Measurements from ENCODE around the gene CCDC32.

The CCDC32 gene

DNA sequence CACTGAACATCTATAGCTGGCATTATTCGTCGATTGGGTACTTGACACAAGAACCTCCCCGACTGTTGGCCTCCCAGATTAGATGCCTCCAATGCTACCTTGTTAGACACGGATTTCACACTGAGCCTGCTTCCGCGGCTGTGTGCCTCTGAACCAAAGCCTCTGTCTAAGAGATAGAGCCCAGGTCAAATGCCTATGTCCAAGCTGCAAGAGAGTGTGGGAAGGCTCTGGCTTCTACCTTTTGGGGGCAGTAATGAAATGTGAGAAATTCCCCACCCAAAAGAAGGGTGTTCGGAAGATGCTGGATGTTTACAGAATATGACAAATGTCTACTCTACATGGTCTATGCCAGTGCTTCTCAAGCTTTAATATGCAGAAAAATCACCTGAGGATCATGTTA lies 2.3 kb upstream of the CCDC32 start:
- no peak overlapping the region for H3K4me3 ChIP-seq (ENCODE audit: low read depth, low read length)

DNA sequence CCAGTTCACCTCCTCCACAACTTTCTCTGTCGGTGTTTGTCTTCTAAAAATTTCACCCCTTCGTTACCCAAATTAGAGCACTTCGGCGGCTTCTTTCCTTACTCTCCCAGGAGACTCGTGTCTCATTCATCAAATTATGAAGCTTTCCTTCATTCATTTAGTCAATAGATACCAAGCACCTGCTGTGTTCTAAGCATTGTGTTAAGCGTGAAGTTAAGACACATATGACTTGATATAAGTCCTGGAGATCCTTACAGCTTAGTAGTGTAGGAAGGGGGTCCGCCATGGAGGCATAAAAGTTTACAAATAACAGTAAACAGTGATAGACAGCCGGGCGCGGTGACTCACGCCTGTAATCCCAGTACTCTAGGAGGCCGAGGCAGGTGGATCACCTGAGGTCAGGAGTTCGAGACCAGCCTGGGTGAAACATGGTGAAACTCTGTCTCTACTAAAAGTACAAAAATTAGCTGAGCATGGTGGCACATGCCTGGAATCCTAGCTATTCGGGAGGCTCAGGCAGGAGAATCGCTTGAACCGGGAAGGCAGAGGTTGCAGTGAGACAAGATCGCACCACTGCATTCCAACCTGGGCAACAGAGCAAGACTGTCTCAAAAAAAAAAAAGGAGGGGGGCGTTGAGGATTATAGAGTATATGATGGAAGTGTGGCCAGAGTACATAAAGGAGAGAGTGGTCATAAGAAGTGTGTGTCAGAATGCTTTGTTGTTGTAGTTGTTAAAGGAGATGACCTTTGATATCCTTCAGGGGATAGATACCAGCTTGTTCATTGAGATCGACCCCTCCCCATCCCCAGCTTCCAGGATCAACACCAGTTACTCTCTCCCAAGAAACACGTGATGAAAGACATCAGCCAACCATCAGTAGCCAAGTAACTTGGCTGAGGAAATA lies 744 bp upstream of the CCDC32 start:
- H3K4me3 ChIP-seq (ENCODE audit: low read depth, low read length) = no peak overlapping the region

DNA sequence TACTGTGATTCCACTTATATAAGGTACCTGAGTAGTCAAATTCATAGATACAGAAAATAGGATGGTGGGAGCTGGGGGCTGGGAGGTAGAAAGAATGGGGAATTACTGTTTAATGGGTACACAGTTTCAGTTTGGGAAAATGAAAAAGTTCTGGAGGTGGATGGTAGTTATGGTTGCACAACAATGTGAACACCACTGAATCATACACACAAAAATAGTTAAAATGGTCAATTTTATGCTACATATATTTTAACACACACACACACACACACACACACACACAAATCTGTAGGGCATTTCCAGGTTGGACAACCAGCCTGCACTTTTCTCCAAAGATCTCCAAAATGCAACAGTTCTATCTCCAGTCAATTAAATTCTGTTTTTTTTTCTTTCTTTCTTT lies 1.4 kb downstream of the CCDC32 start:
- no peak overlapping the region for H3K4me3 ChIP-seq (ENCODE audit: low read depth, low read length)

DNA sequence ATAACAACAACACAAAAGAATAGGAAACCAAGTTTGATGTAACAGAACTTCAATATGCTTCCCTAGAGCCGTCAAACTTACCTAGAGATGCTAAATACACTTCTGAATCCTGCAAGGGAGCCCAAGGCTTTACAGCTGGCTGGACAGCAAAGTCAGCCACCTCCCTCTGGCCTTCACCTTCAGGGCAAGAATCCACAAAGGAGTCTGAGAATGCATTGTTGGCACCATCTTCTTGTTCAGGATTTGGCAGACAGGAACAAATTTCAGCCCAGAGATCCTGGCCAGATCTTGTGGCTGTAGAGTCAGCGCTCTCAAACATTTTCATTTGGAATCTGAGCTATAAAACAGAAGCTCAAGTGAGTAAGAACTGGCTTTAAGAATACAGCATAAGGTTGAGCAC lies 2.2 kb downstream of the CCDC32 start:
- no peak overlapping the region for H3K4me3 ChIP-seq (ENCODE audit: low read depth, low read length)

DNA sequence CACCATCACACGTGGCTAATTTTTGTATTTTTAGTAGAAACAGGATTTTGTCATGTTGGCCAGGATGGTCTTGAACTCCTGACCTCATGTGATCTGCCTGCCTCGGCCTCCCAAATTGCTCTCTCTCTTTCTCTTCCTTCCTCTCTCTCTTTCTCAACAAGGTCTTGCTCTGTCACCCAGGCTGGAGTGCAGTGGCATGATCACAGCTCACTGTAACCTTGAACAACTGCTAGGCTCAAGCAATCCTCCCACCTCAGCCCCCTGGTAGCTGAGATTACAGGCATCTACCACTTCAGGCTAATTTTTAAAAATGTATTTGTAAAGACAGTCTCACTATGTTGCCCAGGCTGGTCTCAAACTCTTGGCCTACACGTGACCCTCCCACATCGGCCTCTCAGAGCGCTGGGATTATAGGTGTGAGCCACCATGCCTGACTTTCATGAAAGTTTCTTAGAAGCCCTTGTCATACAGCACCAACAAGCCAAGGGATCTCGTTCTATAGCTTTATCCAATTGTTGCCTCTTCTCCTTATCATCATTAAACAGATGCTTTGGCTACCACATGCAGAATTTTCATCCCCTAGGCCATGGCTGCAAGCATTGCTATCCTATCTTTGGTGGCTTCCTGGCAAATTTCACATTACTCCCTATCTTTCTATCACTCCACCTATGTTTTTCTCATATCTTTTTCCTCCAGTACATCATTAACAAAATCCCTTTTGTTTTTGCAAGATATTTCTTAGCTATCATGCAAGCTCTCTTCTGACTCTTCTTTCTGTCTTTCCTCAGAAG lies 5.7 kb downstream of the CCDC32 start:
- H3K4me3 ChIP-seq (ENCODE audit: low read depth, low read length) = no peak overlapping the region

DNA sequence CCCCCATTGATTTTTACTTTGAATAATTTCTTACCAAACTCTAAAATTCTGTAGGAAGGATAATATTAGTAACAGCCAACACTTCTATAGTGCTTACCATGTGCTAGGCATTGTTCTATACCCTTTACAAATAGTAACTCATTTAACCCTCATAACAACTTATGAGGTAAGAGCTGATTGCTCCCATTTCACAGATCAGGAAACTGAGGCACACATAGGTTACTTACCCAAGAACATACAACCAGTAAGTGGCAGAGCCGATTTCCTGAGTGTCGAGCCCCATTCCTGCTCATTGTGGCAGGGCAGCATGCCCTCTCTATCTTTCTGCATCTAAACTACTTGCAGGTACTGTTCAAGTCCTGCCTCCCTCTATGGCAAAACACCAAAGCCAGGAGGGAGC lies 9.0 kb downstream of the CCDC32 start:
- no peak overlapping the region for H3K4me3 ChIP-seq (ENCODE audit: low read depth, low read length)

DNA sequence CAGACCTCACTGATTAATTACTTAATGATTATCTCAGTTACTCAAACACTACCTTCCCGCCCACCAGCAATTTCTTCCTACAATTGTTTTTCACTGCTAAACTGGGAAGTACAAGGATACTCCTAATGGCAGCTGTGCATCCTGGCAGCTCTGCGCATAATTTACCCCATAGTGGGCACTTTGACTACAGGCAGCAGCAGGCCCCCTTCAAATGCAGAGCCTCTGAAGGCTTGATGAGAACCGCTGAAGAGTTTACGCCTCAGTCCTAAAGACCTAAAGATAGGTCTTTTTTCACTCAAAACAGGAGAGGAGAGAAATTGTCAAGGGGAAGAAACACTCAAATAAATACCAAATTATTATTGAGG lies 10.7 kb downstream of the CCDC32 start:
- no peak overlapping the region for H3K4me3 ChIP-seq (ENCODE audit: low read depth, low read length)

DNA sequence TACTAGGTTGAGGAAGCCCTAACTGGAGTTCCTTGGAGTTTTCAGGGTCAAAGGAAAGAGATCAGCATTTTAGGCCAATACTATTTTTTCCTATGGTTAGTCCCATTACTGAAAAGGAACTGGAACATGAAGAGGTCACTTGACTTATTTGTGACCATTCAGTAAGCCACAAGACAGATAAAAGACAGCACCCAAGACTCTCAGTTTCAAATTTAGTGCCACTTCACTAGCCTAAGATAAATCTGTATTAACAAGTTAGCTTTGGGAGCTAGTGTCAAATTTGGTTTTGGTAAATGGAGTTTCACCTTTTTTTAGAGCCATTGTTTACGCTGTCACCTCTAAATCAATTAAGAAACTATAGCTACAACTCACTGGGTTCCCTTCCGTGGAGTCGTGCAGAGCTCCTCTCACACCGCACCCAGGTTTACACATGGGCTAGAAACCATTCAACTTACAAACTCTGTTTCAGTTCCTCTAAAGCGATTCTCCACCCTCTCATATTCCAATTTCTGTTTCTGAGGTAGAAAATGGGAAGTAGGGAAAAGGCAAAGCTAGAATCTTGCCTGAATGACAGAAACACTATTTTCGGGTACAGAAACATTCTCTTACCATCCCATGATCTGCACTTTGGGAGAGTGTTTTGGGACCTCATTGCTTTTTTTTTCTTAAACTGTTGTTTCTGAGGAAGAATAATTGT lies 14.4 kb downstream of the CCDC32 start:
- H3K4me3 ChIP-seq (ENCODE audit: low read depth, low read length) = no peak overlapping the region

DNA sequence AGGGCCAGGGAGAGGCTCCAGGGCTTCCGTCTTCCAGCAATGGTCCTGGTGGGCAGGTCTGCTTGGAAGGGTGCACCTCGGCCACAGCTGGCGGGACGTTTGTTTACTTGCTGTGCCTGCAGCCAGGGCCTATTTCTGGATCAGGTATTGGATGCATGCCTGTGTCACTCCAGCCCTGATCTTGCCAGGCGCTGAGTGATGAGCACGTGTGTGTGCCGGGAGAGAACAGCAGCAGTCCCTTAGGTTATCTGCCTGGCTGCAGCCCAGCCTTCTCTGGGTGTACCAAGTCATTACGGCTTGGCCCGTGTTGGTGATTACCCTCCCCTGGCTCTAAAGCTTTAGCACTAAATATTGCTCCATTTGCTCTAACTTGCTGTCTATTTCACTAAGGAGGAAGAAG lies 14.9 kb downstream of the CCDC32 start:
- no peak overlapping the region for H3K4me3 ChIP-seq (ENCODE audit: low read depth, low read length)

DNA sequence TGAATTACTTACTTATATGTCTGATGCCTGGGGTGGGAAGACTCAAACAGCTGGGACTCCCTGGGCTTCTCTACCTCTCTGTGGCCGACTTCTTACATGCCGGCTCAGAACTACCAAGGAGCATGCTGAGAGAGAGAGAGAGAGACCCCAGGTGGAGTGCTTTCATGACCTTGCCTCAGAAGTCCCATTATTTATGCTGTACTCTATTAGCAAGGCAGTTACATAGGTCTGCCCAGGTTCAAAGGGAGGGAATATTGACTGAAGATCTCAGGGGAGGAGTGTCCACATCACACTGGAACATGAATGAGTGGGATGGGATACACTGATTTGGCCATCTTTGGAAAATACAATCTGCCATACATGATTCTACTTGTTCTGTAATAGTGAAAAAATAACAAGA lies 16.2 kb downstream of the CCDC32 start:
- H3K4me3 ChIP-seq (ENCODE audit: low read depth, low read length) = no peak overlapping the region

DNA sequence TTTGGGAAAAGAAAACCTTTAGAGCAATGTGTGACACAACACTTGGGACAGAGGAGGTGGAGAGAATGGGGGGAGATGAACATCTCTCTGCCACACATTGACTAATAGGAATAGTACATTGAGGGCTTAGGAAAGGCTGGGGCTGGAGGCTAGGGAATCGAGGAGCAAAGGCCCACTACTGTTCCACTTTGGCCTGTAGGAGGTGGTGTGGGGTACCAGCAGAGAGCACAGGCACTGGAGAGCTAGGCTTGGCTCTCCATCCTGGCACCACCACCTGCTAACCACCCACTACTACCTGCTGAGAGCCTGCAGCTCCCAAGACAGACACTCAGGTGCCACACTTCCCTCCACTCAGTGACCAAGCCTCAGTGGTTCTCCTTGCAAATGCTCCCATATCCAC lies 19.4 kb downstream of the CCDC32 start:
- no peak overlapping the region for H3K4me3 ChIP-seq (ENCODE audit: low read depth, low read length)

DNA sequence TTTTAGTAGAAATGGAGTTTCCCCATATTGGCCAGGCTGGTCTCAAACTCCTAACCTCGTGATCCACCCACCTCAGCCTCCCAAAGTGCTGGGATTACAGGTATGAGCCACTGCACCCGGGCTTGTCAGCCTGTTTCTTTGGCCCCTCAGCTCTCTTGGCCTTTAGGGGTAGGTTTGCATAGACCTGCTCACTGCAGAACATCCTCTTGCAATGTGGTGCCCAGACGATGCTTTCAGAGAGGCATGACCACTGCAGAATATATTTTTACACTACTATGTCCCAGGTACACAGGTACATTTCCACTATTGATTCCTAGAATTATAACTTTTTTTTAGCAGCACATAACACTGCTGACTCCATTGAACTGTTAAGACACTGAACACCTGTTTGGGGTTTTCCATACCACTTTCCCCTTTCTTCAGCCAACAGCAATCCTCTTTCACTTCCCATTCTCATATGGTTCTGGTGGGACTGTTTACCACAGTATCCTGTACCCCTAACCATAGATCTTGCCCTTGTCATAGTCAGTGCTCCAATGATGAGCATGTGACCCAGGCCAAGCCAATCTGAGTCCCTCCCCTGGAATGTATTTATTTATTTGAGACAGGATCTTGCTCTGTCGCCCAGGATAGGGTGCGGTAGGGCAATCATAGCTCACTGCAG lies 21.1 kb downstream of the CCDC32 start:
- no peak overlapping the region for H3K4me3 ChIP-seq (ENCODE audit: low read depth, low read length)

DNA sequence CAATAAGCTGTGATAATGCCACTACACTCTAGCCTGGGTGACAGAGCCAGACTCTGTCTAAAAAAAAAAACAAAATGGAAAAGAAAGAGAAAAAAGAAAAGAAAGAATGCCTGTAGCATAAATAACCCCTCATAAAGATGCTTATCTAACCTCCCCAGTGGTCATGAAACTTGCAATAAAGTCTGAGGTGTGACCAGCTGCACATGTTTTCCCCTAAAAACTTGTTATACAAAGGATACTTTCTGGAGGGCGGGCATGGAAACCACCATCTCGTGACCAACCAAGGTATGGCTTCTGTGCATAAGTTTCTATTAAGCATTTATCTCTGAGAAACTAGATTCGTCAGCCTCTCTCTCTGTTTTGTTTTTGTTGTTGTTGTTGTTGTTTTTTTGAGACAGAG lies 21.8 kb downstream of the CCDC32 start:
- H3K4me3 ChIP-seq (ENCODE audit: low read depth, low read length) = no peak overlapping the region

DNA sequence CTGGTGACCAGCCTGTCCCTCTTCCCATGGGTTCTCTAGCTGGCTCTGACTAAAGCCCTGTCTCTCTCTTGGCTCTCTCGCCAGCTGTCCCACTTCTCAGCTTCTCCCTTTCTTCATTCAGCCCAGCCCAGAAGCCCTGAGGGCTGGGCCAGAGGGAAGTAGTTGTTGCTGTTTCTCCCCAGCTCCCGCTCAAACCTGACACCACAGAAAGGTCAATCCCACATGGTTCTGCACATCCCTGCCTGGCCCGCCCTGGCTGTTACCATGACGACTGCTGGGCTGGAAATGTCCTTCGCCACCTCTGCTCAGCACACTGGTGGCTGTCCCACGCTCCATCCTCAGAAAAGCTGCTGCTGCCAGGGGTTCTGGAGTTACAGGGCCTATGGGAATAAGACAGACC lies 25.9 kb downstream of the CCDC32 start:
- H3K4me3 ChIP-seq (ENCODE audit: low read depth, low read length) = no peak overlapping the region

DNA sequence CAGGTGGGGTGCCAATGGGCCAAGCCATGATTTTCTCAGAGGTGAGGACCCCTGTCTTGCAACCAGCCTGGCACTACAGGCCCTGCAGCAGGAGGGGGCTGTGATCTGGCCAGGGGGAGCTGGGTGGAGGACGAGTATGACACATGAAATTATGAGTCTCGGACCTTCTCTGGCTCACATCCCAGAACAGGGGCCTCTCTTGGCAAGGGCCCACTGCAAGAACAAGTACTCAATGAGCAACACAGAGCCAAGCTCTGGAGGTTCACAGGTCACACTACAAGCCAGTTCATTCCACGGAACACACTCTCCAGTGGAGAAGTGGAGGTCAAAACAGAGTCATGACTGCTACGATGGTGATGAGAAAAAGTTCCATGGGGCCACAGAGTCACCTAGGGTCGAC lies 28.3 kb downstream of the CCDC32 start:
- H3K4me3 ChIP-seq (ENCODE audit: low read depth, low read length) = no peak overlapping the region

DNA sequence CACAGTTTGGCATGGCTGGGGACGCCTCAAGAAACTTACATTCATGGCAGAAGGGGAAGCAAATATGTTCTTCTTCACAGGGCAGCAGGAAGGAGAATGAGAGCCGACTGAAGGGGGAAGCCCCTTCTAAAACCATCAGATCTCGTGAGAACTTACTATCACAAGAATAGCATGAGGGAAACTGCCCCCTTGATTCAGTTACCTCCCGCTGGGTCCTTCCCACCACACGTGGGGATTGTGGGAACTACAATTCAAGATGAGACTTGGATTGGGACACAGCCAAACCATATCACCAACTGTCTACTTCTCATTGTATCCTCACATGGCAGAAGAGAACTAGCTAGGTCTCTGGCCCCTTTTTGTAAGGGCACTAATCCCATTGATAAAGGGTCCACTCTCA lies 30.5 kb downstream of the CCDC32 start:
- no peak overlapping the region for H3K4me3 ChIP-seq (ENCODE audit: low read depth, low read length)

DNA sequence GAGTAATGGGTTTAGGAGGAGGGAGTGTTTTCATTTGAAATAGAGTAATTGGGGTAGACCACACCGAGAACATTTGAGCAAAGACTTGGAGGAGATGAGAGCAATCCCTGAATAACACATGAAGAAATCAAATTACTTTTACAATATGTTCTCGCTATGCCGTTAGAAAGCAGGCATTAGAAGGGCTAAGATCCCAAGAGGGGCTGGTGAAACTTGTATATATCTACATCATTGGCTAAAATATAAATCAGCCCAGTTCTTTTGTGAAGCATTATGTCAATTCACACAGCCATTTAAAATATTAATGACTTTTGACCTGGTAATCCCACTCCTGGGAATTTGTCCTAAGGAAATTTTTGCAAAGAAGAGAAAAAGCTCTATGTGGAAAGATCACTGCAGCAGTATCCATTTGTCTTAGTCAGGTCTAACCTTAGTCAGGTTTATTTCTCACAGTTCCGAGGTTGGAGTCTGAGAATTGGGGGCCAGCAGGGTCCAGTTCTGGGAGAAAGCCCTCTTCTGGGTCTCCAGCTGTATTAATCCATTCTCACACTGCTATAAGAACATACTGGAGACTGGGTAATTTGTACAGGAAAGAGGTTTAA lies 31.0 kb downstream of the CCDC32 start:
- H3K4me3 ChIP-seq (ENCODE audit: low read depth, low read length) = no peak overlapping the region

DNA sequence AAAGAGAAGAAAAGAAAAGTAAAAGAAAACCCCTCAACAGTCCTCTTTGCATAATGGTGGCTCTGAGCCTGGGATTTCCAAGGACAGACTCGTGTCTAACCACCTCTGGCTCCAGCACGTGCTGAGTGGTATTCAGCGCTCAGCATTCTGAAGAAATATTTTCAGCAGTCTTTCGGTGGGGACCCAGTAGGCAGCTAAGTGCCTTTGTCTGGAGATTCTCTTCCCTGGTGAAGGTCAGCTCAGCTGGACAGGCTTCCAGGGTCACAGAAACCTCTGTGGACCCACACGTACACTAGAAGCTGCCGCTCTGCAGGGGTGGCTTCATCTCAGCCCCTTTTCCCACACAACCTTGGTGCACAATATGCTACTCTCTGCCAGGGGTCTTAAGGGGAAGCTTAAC lies 36.0 kb downstream of the CCDC32 start:
- no peak overlapping the region for H3K4me3 ChIP-seq (ENCODE audit: low read depth, low read length)

DNA sequence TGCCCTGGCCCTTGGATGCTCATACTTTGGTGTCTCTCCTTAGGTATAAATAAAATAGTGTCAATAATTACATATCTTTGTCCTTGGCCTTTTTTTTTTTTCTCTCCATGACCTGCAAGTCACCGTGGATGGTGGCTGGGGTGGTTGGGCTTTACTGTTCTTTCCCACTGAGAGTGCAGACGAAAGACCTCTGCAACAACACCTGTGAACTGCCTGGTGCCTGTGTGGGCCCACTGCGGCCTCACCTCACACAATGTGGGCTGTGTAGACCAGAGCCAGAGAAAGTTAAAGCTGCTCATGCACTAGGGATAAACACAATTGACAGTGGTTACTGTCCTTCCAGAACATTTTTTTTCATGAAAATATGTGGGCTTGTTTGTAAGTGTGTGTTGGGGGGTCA lies 39.0 kb downstream of the CCDC32 start:
- no peak overlapping the region for H3K4me3 ChIP-seq (ENCODE audit: low read depth, low read length)

DNA sequence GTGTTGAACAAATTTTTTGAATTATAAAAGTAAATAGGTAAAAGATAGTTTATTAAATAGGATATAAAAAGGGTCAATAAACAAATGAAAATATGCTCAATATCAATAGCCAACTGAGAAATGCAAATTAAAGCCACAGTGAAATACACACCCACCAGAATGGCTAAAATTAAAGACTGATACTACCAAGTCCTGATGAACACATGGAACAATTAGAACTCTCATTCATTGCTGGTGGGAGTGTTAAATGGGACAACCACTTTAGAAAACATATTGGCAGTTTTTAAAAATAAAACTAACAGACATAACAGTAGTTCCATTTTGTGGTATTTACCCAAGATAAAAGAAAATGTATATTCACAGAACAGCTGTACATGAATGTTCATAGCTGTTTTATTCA lies 41.2 kb downstream of the CCDC32 start:
- no peak overlapping the region for H3K4me3 ChIP-seq (ENCODE audit: low read depth, low read length)

DNA sequence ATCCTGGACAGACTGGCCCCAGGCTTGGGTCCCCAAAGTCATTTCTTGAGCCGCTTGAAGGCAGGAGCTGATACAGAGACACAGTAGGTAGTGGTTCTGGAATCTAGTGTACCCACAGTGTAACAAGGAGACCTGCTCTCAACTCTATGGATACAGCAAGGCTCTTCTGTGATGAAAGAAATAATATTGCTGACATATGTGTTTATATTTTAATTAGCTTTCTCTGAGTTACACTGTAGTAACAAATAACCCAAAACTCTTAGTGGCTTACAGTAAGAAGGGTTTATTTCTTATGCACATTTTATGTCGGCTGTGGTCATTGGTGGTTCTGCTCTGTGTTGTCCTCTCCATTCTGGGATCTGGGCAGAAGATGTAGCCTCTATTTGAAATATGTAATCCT lies 48.5 kb downstream of the CCDC32 start:
- no peak overlapping the region for H3K4me3 ChIP-seq (ENCODE audit: low read depth, low read length)
